Sciatic nerve (tissue), 2 donors: Measurements from ENCODE around the gene LAMTOR4. TPM values are rescaled to one million over a fixed set of nuclear protein-coding genes. Genes with fewer than 3 reads are reported as not detected.
A peak's percentile ranks its signal among the peaks of the same experiment; 100 is the strongest.
"Not testable (repeated sequence)": the region's sequence is repeated elsewhere in the genome, so short reads cannot be mapped to it uniquely, and the experiment has no call there.

Source experiments
- ATAC-seq: fragments of 200-7000 bp; cut with Tn5 transposase; one replicate; pipeline ENCODE4 v1.9.1; 2020; ENCODE audit warnings: mild to moderate bottlenecking, moderate library complexity
- DNase-seq: peaks from one replicate; pipeline ENCODE4 v3.0.0-alpha.2; 2020; ENCODE audit warnings: low spot score
- intact Hi-C: fragments of 100-400 bp; cut with DNase I; formaldehyde crosslinking; loops from one replicate; pipeline ENCODE4 v1.14.2; 2022
- total RNA-seq: library from RNA; stranded (reverse); fragmentation: NEBNext Ultra II Directional; extraction: Animal tissue kit (Norgen Biotek cat#: 25700); gene quantifications from one replicate; pipeline ENCODE4 v1.2.1, GENCODE V29; 2021
- donor health status: DM: no; HTN: no; CAD: no.
- donor health status: DM: no; HTN: no; CAD: no.

LAMTOR4 gene
- total RNA-seq, 1 donor from 2014 or later = 114 TPM

GRCh38 chr7:100119970-100120732 lies 28.6 kb upstream of the LAMTOR4 start:
- peak; percentile 79 for DNase-seq
- ATAC-seq = peak; percentile 86
- intact Hi-C loops = no loop called here

GRCh38 chr7:100120733-100121036 lies 28.0 kb upstream of the LAMTOR4 start:
- DNase-seq = no peak
- ATAC-seq = no peak
- intact Hi-C loops = no loop called here

GRCh38 chr7:100122067-100122466 lies 26.7 kb upstream of the LAMTOR4 start:
- intact Hi-C loops = no loop called here
- ATAC-seq (no peak), DNase-seq (no peak)

GRCh38 chr7:100122568-100122967 lies 26.1 kb upstream of the LAMTOR4 start:
- intact Hi-C loops = no loop called here
- DNase-seq (no peak), ATAC-seq (no peak)

DNA sequence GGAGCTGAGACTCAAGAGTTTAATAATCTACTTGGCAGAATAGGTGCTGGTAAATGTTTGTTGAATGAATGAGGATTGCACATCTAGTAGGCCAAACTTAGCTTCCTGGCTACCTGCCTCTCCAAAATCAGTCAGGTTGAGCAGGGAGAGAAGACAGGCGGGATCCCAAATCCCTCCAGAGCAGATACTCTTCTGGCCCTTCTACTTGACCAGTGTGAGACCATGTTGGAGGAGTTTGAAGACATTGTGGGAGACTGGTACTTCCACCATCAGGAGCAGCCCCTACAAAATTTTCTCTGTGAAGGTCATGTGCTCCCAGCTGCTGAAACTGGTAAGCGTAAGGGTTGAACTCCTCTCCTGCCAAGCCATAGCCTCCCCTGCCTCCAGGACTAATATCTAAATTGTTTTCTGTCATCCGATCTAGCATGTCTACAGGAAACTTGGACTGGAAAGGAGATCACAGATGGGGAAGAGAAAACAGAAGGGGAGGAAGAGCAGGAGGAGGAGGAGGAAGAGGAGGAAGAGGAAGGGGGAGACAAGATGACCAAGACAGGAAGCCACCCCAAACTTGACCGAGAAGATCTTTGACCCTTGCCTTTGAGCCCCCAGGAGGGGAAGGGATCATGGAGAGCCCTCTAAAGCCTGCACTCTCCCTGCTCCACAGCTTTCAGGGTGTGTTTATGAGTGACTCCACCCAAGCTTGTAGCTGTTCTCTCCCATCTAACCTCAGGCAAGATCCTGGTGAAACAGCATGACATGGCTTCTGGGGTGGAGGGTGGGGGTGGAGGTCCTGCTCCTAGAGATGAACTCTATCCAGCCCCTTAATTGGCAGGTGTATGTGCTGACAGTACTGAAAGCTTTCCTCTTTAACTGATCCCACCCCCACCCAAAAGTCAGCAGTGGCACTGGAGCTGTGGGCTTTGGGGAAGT lies 24.2 kb upstream of the LAMTOR4 start:
- intact Hi-C loops = no loop called here
- ATAC-seq (no peak), DNase-seq (no peak)

- DNase-seq (no peak), ATAC-seq (peak; percentile 49)
- intact Hi-C loops = no loop called here
These were observed 22.3 kb upstream of the LAMTOR4 start for GRCh38 chr7:100126239-100126930.

DNA sequence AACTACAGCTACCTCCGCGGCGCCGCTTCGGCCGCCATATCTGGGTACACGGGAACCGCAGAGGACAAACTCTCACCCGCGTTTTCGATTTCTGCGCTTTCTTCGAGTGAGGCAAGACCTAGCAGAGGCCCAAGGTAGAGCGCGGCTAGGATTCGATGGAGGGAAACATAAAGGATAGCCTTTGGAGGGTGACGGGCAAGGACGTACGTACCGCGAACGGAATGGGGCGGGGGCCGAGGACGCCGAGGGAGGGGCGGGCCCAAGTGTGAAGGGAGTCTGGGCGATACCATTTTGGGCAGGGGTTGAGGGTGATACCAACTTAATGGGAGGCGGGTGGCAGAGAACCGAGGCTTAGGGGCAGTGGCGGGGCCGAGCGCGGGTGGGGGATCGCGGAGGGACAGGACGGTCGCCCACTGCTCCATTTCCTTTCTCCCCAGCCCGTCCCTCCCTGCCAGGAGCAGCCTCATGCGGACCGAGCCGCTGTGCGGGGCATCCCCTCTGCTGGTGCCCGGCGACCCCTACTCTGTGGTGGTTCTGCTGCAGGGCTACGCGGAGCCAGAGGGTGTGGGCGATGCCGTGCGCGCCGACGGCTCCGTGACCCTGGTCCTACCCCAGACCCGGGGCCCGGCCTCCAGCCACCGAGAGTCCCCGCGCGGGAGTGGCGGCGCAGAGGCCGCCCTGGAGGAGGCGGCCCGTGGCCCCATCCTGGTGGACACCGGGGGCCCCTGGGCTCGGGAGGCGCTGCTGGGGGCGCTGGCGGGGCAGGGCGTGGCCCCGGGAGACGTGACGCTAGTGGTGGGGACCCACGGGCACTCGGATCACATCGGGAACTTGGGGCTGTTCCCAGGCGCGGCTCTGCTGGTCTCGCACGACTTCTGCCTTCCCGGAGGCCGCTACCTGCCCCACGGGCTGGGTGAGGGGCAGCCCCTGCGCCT lies 21.5 kb upstream of the LAMTOR4 start, which contains the start of gene MBLAC1:
Gene MBLAC1, plus strand, starts transcription at position 37 of the 935 bp plus-strand sequence. Its CDS starts 429 bp downstream, at position 466.
- intact Hi-C loops = no loop called here
- peak; percentile 95 for ATAC-seq
- peak; percentile 93 for DNase-seq

DNA sequence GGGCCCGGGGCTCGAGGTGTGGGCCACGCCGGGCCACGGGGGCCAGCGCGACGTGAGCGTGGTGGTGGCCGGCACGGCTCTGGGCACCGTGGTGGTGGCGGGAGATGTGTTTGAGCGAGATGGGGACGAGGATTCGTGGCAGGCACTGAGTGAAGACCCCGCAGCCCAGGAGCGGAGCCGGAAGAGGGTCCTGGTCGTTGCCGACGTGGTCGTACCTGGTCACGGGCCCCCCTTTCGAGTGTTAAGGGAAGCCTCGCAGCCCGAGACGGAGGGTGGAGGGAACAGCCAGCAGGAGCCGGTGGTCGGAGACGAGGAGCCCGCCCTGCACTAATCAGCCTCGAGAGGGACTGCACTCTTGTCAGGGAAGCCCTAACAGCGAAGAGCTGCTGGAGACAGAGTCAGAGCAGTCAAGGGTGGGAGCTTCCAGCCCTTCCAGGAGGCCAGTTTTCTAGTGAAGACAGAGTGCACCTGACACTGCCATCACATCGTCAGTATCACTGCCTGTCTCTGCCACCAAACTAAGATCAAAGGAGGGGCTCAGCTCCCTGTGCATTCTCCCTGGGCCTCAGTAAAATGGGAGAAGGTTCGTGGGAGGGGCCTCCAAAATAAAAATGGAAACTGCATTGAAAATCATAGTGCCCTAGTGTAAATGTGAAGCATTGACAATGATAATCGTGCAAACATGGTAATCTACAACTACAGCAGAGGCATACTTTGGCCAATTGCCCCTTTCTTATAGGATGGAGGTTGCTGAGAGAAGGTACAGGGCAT lies 20.7 kb upstream of the LAMTOR4 start:
- intact Hi-C loops = no loop called here
- DNase-seq = no peak
- ATAC-seq = no peak

- DNase-seq (no peak), ATAC-seq (no peak)
- intact Hi-C loops = no loop called here
These were observed 20.1 kb upstream of the LAMTOR4 start for GRCh38 chr7:100128637-100128963.

GRCh38 chr7:100130220-100130607 lies 18.5 kb upstream of the LAMTOR4 start:
- intact Hi-C loops = loop anchor here (10.0 kb wide), 1 partner anchor 75 kb away; no protein-coding TSS in a partner anchor
- not testable (repeated sequence) for DNase-seq

DNA sequence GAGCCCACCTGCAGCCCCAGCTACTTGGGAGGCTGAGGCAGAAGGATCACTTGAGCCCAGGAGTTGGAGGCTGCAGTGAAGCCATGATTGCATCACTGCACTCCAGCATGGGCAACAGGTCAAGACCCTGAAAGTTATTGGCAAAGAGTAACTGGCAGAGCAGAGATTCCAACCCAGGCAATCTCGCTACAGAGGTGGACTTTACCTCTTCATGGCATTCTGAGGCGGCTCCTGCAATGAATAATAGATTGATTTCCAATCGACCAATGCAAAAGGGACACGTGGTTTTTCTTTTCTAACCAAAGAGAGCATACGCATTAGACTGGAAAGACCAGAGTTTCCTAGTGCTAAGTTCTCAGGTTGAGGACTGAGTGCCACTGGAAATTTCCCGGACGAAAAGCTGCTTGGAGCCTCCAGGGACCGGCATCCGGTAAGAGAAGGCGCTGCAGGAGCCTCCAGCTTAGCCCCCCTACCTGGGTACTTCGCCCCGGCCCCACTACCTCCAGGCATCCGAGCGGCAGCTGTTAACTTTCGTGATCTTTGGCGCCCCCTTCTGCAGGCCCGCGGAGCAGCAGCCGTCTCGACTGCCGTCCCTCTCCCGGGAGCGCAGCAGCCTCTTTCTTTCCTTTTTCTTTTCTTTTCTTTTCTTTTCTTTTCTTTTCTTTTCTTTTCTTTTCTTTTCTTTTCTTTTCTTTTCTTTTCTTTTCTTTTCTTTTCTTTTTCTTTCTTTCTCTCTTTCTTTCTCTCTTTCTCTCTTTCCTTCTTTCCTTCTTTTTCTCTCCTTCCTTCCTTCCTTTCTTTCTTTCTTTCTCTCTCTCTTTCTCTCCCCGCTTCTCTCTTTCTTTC lies 17.9 kb upstream of the LAMTOR4 start:
- intact Hi-C loops = loop anchor here (10.0 kb wide), 1 partner anchor 74 kb away; no protein-coding TSS in a partner anchor
- DNase-seq = peak; percentile 90
- no peak for ATAC-seq

More at GRCh38 chr7:100130220-100130607, 18.5 kb upstream of the LAMTOR4 start:
- not testable (repeated sequence) for ATAC-seq

DNA sequence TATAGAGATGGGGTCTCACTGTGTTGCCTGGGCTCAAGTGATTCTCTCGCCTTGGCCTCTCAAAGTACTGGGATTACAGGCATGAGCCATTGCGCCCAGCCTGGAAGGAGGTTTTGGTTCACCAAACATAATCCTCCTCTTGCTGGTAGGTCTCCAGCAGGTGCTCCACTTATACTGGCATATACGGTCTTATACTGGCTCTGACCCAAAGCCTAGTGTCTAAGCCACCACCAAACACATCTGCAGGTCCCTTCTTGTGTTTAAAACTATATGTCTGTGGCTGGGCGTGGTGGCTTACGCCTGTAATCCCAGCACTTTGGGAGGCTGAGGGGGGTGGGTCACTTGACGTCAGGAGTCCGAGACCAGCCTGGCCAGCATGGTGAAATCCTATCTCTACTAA lies 16.6 kb upstream of the LAMTOR4 start:
- no peak for ATAC-seq
- intact Hi-C loops = loop anchor here (10.0 kb wide), 1 partner anchor 73 kb away; no protein-coding TSS in a partner anchor
- DNase-seq = no peak

GRCh38 chr7:100132697-100133151 lies 16.0 kb upstream of the LAMTOR4 start:
- intact Hi-C loops = loop anchor here (10.0 kb wide), 1 partner anchor 72 kb away; no protein-coding TSS in a partner anchor
- no peak for DNase-seq
- ATAC-seq = peak; percentile 80

DNA sequence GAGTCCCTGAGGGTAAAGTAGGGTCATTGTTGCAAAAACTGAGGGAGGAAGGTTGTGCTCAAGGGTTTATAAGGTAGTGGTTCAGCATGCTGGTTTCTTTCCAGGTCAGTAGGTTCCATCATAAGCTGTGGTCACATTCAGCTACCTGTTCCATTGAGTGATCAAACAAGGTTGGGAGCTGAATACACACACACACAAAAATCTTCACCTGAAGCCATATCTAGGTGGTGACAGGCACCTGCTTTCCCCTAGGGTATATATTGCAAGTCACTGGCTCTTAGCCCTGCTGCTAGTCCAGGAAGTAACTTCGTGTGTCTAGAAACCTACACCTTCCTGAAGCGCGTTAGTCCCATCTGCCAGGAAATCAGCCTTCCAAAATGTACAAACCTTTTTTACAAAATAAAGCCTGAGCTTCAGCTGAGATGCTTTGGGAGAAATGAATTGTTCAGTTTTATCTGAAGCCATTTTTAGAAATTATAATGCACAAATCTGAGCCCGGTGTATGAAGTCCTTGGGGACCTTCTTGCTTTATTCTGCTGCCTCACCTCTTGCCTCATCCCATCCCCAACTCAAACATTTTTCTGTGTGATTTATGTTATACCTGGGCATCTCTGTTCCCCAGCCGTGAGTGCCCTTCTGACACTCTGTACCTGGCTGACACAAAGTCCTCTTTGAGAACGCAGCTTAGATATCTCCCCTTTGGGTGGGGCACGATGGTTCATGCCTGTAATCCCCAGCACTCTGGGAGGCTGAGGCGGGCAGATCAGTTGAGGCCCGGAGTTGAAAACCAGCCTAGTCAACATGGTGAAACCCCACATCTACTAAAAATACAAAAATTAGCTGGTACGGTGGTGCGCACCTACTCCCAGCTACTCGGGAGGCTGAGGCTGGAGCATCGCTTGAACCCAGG lies 10.6 kb upstream of the LAMTOR4 start:
- DNase-seq (no peak), ATAC-seq (no peak)
- intact Hi-C loops = loop anchor here (10.0 kb wide), 1 partner anchor 67 kb away; no protein-coding TSS in a partner anchor

DNA sequence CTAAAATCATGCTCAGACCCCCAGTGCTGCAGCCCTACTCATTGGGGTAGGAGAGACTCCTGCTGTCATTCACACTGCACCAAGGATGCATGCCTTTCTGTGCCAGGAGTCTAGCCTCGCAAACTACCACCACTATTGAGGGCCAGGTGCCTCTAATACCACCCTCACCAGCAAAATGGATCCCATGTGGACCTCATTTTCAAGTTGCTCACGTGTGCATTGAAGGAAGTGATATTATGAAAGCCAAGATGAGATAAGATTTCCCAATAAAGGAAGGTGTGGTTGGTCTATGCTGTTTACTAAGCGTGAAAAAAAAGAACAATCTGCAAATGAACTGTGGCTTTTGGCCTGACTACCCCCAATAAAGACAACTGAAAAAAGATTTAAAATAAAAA lies 7.2 kb upstream of the LAMTOR4 start:
- DNase-seq = no peak
- ATAC-seq = no peak
- intact Hi-C loops = no loop called here

DNA sequence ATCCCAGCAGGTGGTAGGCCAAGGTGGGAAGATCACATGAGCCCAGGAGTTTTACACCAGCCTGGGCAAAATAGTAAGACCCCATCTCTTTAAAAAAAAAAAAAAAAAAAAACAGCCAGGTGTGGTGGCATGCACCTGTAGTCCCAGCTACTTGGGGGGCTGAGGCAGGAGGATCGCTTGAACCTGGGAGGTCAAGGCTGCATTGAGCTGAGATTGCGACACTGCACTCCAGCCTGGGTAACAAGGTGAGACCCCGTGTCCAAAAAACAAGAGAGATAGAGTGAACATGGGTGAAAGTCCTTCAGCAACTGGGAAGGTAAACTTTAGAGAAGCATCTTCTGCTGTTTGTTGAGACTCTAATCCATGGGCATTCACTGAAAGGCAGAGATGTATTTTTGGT lies 6.3 kb upstream of the LAMTOR4 start:
- DNase-seq = no peak
- intact Hi-C loops = no loop called here
- no peak for ATAC-seq
